NCI-H510A (cell line): ENCODE data around the gene TRIM43B.
"Not testable (repeated sequence)": the region's sequence is repeated elsewhere in the genome, so short reads cannot be mapped to it uniquely, and the experiment has no call there.

ENCODE experiments used
- DNase-seq: peaks from one replicate; lab custom pipeline; 2025; lab: John Stamatoyannopoulos, UW

Gene TRIM43B

DNA sequence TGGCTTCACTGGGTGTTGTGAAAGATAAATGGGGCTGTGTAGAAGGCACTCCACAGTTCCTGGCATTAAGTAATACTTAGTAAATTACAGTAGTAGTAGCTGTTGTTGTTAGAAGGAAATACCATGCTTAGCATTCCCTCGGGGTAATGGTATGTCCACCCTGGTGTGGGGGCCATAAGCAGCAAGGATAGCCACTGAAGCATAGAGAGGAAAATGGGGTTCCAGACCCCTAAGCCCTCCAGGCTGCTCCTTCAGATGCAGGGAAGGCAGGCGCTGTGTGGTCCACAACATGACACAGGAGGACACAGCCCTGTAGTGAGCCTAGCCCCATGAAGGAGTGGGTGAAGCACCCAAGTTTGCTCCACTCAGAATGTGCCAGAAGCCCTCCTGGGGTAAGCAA, 50.6 kb downstream of the TRIM43B start:
- not testable (repeated sequence) for DNase-seq

GRCh38 chr2:95433373-95433772, 51.2 kb downstream of the TRIM43B start:
- DNase-seq, result not testable (repeated sequence)

- not testable (repeated sequence) for DNase-seq
Observed at GRCh38 chr2:95429748-95430467, 54.6 kb downstream of the TRIM43B start.

DNA sequence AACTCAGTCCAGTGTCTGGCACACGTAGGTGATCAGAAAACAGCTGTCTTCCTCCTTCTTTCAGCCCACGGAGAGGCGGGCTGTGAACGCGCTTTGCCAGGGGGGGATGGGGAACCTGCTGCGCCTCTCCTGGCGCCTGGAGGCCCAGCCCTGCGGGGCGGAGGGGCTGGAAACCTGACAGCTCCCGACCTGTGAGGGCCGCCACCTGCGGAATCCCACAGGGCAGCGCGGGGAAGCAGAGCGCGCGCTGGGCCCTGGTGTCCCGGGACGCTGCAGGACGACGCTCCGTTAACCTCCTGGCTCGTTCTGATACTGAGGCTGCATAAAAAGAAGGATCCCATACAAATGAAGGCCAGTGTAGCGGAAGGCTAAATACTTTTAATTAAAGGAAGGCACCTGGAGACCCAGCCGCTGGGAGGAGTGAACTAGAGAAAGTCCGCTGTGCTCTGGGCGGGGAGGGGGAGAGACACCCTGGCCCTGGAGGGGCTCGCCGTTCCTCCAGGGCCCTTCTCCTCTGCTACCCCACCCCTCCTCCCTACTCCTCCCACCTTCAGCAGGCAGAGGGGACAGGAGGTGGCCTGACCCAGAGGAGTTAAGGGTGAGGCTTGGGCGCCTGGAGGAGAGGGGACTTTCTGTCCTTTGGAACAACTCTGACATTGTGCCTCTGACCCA, 57.2 kb downstream of the TRIM43B start:
- not testable (repeated sequence) for DNase-seq
